ENCODE data around the gene PRRG3.

Gene PRRG3

DNA sequence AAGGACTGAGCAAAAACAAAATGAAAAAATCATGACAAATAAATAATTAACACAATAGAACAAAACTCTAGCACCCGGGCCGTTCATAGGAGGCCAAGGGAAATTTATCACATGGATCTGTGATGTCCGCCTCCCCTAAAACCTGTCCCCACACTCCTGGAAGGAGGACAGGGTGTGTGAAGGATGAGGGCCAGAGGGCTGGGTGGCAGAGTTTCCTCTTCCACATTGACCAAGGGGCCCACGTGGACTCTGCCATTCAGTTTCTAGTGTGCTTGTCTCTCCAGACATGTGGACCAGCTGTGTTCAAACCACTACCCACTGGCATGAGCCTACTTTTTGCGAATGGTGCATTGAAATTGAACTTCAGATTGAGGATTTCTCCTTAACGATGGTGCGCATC is 6.3 kb downstream of the PRRG3 start:
- Histone ChIP-seq H3K18ac (ENCODE audit: low read depth in 1 of 2, low read length in 2 of 2) (no peak overlapping the region), H3K4me2 (ENCODE audit: low read length, poor library complexity, severe bottlenecking) (no peak overlapping the region), H3K27me3 (ENCODE audit: control insufficient read depth in 1 of 2, insufficient read depth in 1 of 2, low read length in 2 of 2) (peaks cover 0 to 36% of the 10 kb centered on the region in 2 experiments), H2BK5ac (ENCODE audit: low read depth, low read length, poor library complexity, severe bottlenecking) (no peak overlapping the region), H3K9ac (ENCODE audit: low read length) (no peak overlapping the region), H3K4ac (ENCODE audit: low read depth in 1 of 2, low read length in 2 of 2) (no peak overlapping the region), H3K27ac (ENCODE audit: low read length, poor library complexity, severe bottlenecking) (no peak overlapping the region), H3K79me1 (replicated peaks; ENCODE audit: low read length, poor library complexity, severe bottlenecking) (no peaks in the 10 kb centered on the region), H4K91ac (ENCODE audit: low read length) (no peak overlapping the region), H2BK15ac (ENCODE audit: low read depth, poor library complexity, severe bottlenecking) (no peak overlapping the region), H3K9me3 (ENCODE audit: control insufficient read depth, low read length) (no peaks in the 10 kb centered on the region), H2AFZ (ENCODE audit: low read depth, low read length) (no peak overlapping the region), H2BK12ac (ENCODE audit: low read length in 2 of 2) (no peak overlapping the region), H3K36me3 (ENCODE audit: control insufficient read depth in 1 of 2, insufficient read depth in 2 of 2, low read depth in 1 of 2, low read length in 2 of 2) (no peaks in the 10 kb centered on the region), H3K4me3 (ENCODE audit: insufficient read depth in 1 of 2, low read depth in 1 of 2, low read length in 2 of 2) (no peak overlapping the region), H2BK120ac (ENCODE audit: low read depth, low read length) (no peak overlapping the region), H2AK5ac (ENCODE audit: low read length, severe bottlenecking) (no peak overlapping the region), H3K4me1 (ENCODE audit: control insufficient read depth, insufficient read depth, low read depth, low read length) (no peaks in the 10 kb centered on the region), H3K23ac (ENCODE audit: low read length in 2 of 2) (no peak overlapping the region), H4K8ac (ENCODE audit: low read length) (no peak overlapping the region), H3K14ac (ENCODE audit: low read length in 2 of 2) (no peak overlapping the region)
- 79% methylated on average over 4 of the region's 7 CpGs for WGBS
- no peak for DNase-seq

DNA sequence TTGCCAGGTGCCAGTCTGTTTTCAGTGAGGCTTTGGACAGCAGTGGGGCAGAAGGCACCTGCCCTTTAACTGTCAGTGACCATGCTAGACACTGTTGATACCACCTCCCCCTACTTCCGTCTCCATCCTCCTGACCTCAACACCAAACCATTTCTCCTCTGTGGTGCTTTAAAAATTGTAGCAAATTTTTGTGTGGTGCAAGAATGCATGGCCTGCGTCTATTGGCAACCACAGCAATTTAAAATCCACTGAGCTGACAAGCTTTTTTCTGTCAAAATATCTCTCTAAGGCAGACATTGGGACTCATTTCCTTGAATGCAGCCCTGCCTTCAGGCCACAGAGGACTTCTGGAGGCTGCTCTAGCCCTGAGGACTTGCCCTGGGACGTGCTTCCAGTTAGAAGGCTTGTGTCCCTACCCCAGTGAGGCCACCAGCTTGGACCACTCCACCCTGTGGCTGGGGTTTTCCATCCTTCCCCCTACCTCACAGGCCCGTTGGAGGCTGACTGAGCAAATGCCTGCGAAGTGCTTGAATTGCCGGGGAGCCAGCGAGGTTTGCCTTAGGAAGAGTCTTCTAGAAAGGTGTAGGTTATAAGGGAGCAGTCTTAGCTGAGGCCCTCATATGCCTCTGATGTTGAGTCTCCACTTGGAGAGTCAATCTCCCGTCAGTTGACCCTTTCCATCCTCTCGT is 6.9 kb downstream of the PRRG3 start:
- no peak overlapping the region for H2AFZ ChIP-seq (ENCODE audit: low read depth, low read length)
- DNase-seq, result no peak
- no peak overlapping the region for H2BK15ac ChIP-seq (ENCODE audit: low read depth, poor library complexity, severe bottlenecking)
- H3K36me3 ChIP-seq (ENCODE audit: control insufficient read depth in 1 of 2, insufficient read depth in 2 of 2, low read depth in 1 of 2, low read length in 2 of 2), result no peaks in the 10 kb centered on the region
- H3K4me3 ChIP-seq (ENCODE audit: insufficient read depth in 1 of 2, low read depth in 1 of 2, low read length in 2 of 2), result no peak overlapping the region
- peaks cover 0 to 43% of the 10 kb centered on the region in 2 experiments for H3K27me3 ChIP-seq (ENCODE audit: control insufficient read depth in 1 of 2, insufficient read depth in 1 of 2, low read length in 2 of 2)
- H3K4me1 ChIP-seq (ENCODE audit: control insufficient read depth, insufficient read depth, low read depth, low read length), result no peaks in the 10 kb centered on the region
- no peak overlapping the region for H3K23ac ChIP-seq (ENCODE audit: low read length in 2 of 2)
- H3K4me2 ChIP-seq (ENCODE audit: low read length, poor library complexity, severe bottlenecking), result no peak overlapping the region
- no peak overlapping the region for H2BK120ac ChIP-seq (ENCODE audit: low read depth, low read length)
- no peak overlapping the region for H3K9ac ChIP-seq (ENCODE audit: low read length)
- H2AK5ac ChIP-seq (ENCODE audit: low read length, severe bottlenecking), result no peak overlapping the region
- H3K4ac ChIP-seq (ENCODE audit: low read depth in 1 of 2, low read length in 2 of 2), result no peak overlapping the region
- H2BK5ac ChIP-seq (ENCODE audit: low read depth, low read length, poor library complexity, severe bottlenecking), result no peak overlapping the region
- H4K91ac ChIP-seq (ENCODE audit: low read length), result no peak overlapping the region
- no peak overlapping the region for H3K18ac ChIP-seq (ENCODE audit: low read depth in 1 of 2, low read length in 2 of 2)
- no peak overlapping the region for H3K27ac ChIP-seq (ENCODE audit: low read length, poor library complexity, severe bottlenecking)
- H4K8ac ChIP-seq (ENCODE audit: low read length), result no peak overlapping the region
- WGBS, result 37% methylated on average over 4 of the region's 9 CpGs
- no peaks in the 10 kb centered on the region for H3K9me3 ChIP-seq (ENCODE audit: control insufficient read depth, low read length)
- H3K14ac ChIP-seq (ENCODE audit: low read length in 2 of 2), result no peak overlapping the region
- no peak overlapping the region for H2BK12ac ChIP-seq (ENCODE audit: low read length in 2 of 2)
- no peaks in the 10 kb centered on the region for H3K79me1 ChIP-seq (replicated peaks; ENCODE audit: low read length, poor library complexity, severe bottlenecking)

GRCh38 chrX:151702741-151703340 is 7.6 kb downstream of the PRRG3 start:
- Histone ChIP-seq H3K4me2 (ENCODE audit: low read length, poor library complexity, severe bottlenecking) (no peak overlapping the region), H4K91ac (ENCODE audit: low read length) (no peak overlapping the region), H3K27me3 (ENCODE audit: control insufficient read depth in 1 of 2, insufficient read depth in 1 of 2, low read length in 2 of 2) (peaks cover 0 to 49% of the 10 kb centered on the region in 2 experiments), H3K79me1 (replicated peaks; ENCODE audit: low read length, poor library complexity, severe bottlenecking) (no peaks in the 10 kb centered on the region), H3K23ac (ENCODE audit: low read length in 2 of 2) (no peak overlapping the region), H2AK5ac (ENCODE audit: low read length, severe bottlenecking) (no peak overlapping the region), H2BK12ac (ENCODE audit: low read length in 2 of 2) (no peak overlapping the region), H3K27ac (ENCODE audit: low read length, poor library complexity, severe bottlenecking) (no peak overlapping the region), H3K4me1 (ENCODE audit: control insufficient read depth, insufficient read depth, low read depth, low read length) (no peaks in the 10 kb centered on the region), H2BK15ac (ENCODE audit: low read depth, poor library complexity, severe bottlenecking) (no peak overlapping the region), H2BK120ac (ENCODE audit: low read depth, low read length) (no peak overlapping the region), H3K4me3 (ENCODE audit: insufficient read depth in 1 of 2, low read depth in 1 of 2, low read length in 2 of 2) (no peak overlapping the region), H3K9me3 (ENCODE audit: control insufficient read depth, low read length) (no peaks in the 10 kb centered on the region), H2AFZ (ENCODE audit: low read depth, low read length) (no peak overlapping the region), H3K14ac (ENCODE audit: low read length in 2 of 2) (no peak overlapping the region), H3K4ac (ENCODE audit: low read depth in 1 of 2, low read length in 2 of 2) (no peak overlapping the region), H2BK5ac (ENCODE audit: low read depth, low read length, poor library complexity, severe bottlenecking) (no peak overlapping the region), H3K36me3 (ENCODE audit: control insufficient read depth in 1 of 2, insufficient read depth in 2 of 2, low read depth in 1 of 2, low read length in 2 of 2) (no peaks in the 10 kb centered on the region), H4K8ac (ENCODE audit: low read length) (no peak overlapping the region), H3K9ac (ENCODE audit: low read length) (no peak overlapping the region), H3K18ac (ENCODE audit: low read depth in 1 of 2, low read length in 2 of 2) (no peak overlapping the region)
- 59% methylated on average over 6 of the region's 7 CpGs for WGBS
- DNase-seq, result no peak

DNA sequence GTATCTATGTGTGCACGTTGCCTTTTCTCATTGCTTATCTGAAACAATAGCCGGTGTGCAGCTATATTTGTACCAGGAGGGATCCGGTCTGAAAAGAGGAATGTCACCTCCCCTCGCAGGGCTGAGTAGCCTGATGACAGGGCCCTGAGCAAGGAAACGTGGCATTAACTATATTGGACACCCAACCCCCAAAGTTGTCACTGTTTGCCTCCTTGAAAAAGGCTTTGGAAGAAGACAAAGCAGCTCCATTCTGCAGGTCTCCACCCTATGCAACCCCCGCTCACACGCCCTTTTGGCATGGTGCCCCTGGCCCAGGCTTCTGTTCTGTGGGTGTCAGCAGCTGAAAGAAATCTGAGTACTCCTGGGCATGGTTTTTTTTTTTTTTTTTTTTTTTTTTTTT is 8.2 kb downstream of the PRRG3 start:
- DNase-seq, result no peak
- Histone ChIP-seq H2AK5ac (ENCODE audit: low read length, severe bottlenecking) (no peak overlapping the region), H2AFZ (ENCODE audit: low read depth, low read length) (no peak overlapping the region), H3K4ac (ENCODE audit: low read depth in 1 of 2, low read length in 2 of 2) (no peak overlapping the region), H3K14ac (ENCODE audit: low read length in 2 of 2) (no peak overlapping the region), H4K8ac (ENCODE audit: low read length) (no peak overlapping the region), H3K27me3 (ENCODE audit: control insufficient read depth in 1 of 2, insufficient read depth in 1 of 2, low read length in 2 of 2) (peaks cover 0 to 52% of the 10 kb centered on the region in 2 experiments), H3K4me1 (ENCODE audit: control insufficient read depth, insufficient read depth, low read depth, low read length) (no peaks in the 10 kb centered on the region), H3K27ac (ENCODE audit: low read length, poor library complexity, severe bottlenecking) (no peak overlapping the region), H3K36me3 (ENCODE audit: control insufficient read depth in 1 of 2, insufficient read depth in 2 of 2, low read depth in 1 of 2, low read length in 2 of 2) (no peaks in the 10 kb centered on the region), H3K9me3 (ENCODE audit: control insufficient read depth, low read length) (no peaks in the 10 kb centered on the region), H2BK15ac (ENCODE audit: low read depth, poor library complexity, severe bottlenecking) (no peak overlapping the region), H3K9ac (ENCODE audit: low read length) (no peak overlapping the region), H3K23ac (ENCODE audit: low read length in 2 of 2) (no peak overlapping the region), H3K79me1 (replicated peaks; ENCODE audit: low read length, poor library complexity, severe bottlenecking) (no peaks in the 10 kb centered on the region), H2BK12ac (ENCODE audit: low read length in 2 of 2) (no peak overlapping the region), H3K4me2 (ENCODE audit: low read length, poor library complexity, severe bottlenecking) (no peak overlapping the region), H2BK5ac (ENCODE audit: low read depth, low read length, poor library complexity, severe bottlenecking) (no peak overlapping the region), H4K91ac (ENCODE audit: low read length) (no peak overlapping the region), H3K4me3 (ENCODE audit: insufficient read depth in 1 of 2, low read depth in 1 of 2, low read length in 2 of 2) (no peak overlapping the region), H2BK120ac (ENCODE audit: low read depth, low read length) (no peak overlapping the region), H3K18ac (ENCODE audit: low read depth in 1 of 2, low read length in 2 of 2) (no peak overlapping the region)
- WGBS, result 66% methylated on average over 7 of the region's 7 CpGs
